Activated T-helper 9 cell treated with anti-CD3 and anti-CD28 coated beads, Interleukin-2, amount 50 U/mL, for 16 hours (primary cell): ENCODE results near the gene CNTROB.
A peak's percentile ranks its signal among the peaks of the same experiment; 100 is the strongest.

ENCODE experiments used
- DNase-seq: peaks from one replicate; pipeline ENCODE4 v3.0.0-alpha.2; 2020; ENCODE audit warnings: low read depth

Gene CNTROB

GRCh38 chr17:7903154-7904103, 28.6 kb upstream of the CNTROB start:
- DNase-seq, result no peak

GRCh38 chr17:7909089-7909488, 22.9 kb upstream of the CNTROB start:
- DNase-seq, result no peak

DNA sequence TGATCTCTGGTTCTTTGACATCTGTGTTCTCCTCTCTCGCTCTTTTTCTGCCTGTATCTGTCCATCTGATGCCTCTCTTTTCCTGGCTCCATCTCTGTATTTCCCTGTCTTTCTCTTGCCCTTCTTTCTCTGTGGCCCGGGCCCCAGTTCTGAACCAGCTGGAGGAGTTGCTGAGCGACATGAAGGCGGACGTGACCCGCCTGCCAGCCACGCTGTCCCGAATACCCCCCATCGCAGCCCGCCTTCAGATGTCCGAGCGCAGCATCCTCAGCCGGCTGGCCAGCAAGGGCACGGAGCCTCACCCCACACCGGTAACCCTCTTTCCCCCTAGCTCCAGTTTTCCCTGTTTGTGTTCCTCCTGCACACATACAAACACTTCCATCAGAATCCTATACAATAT, 21.7 kb upstream of the CNTROB start:
- DNase-seq, result no peak

- DNase-seq, result no peak
These were observed 21.3 kb upstream of the CNTROB start for GRCh38 chr17:7910711-7911110.

DNA sequence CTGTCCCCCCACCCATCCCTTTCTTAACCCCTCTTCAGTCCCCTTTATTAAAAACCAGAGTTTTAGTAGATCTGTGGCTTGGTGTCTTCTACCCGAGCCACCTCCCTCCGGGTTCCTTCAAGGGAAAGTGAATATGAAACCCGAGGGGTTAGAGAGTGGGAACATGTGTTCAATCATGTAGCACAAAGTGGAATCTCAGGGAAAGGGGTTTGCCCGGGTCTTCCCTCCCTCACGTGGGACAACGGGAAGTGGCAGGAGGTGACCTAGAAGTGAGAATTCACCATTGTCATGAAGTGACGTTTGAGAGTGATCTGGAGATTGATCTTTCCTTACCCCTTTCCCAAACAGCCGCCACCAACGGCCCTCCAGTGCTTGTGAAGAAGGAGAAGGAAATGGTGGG, 20.9 kb upstream of the CNTROB start:
- no peak for DNase-seq

DNA sequence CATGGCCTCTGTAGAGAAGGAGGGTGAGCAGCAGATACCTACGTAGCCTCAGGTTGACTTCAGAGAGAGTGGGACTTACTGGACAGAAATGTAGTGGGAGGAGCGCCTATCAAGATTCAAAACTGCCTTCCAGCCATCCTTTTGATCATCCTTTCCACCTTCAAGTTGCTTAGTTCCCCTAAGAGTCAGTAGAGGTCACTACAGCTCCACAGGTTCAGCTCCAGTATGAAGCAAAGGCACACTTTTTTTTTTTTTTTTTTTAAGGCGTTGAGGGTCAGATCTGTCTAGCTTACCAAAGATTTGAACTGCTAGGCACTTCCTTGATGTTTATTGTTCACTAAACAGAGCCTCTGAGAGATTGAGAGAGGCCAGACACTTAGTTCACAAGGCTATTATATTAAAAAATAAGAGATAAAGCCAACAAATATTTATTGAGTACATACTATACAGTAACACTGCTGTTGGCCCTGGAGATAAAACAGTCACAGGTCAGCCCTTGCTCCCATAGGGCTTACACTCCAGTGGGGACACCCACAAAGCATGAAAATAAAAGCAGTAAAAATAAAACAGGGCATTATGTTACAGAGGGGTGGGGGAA, 19.0 kb upstream of the CNTROB start:
- DNase-seq, result no peak

DNA sequence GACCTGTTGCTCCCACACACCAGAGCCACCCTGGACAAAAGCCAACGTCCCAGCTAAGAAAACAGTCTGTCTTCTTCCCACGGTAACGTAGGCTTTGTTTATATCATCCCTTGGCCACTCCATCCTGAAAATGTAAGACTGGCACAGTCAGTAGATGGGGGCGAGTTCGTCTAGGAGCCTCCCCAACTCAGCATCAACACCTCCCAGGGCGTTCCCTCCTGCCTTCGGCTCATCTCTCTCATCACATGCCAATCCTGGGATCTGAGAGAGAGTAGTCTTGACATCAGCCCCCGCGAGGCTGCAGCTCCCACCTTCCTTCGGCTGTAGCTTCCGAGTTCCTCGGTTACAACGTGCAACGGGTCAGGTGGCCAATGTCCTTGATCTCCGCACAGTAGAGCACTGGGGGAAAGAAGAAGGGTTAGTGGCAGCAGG, 16.8 kb upstream of the CNTROB start:
- no peak for DNase-seq

DNA sequence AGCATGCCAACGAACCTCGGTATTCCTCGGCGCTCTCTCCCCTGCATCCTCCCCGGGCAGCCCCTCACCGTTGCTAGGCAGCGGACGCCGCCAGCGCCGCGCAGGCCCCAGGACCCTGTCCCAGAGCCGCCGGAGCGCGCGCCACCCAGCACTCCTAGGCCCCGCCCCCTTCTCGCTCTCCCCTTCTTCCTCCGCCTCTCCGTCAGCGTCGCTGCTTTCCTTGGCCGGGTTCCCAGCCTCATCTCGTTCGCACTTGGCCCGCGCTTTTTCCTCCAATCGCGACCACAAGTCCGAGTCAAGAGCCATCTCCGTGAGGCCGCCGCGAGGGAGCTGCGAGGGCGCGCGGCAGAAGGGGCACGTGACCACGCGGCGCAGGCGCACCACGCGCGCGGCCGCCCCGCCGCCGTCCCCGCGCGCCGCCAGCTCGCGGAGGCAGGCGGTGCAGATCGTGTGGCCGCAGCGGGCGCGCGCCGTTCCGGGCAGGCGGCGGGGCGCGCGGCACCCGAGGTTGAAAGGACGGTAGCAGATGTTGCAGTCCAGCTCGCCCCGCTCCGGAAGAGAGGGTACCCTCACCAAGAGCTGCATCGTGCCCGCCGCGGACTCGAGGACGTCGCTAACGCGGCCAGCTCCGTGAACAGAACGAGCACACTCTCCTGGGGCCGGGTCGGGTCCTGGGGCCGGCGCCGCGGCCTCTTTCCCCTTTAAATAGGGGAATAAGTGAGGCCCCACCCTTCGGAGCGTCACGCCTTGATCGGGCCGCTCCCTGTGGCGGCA, 16.2 kb upstream of the CNTROB start, which contains the start of gene RNF227:
Gene RNF227, minus strand, starts transcription at position 679 of the 774 bp plus-strand sequence. Its CDS starts 94 bp downstream, at position 585.
- DNase-seq, result peak; percentile 76

GRCh38 chr17:7916385-7916682, 15.7 kb upstream of the CNTROB start:
- no peak for DNase-seq

DNA sequence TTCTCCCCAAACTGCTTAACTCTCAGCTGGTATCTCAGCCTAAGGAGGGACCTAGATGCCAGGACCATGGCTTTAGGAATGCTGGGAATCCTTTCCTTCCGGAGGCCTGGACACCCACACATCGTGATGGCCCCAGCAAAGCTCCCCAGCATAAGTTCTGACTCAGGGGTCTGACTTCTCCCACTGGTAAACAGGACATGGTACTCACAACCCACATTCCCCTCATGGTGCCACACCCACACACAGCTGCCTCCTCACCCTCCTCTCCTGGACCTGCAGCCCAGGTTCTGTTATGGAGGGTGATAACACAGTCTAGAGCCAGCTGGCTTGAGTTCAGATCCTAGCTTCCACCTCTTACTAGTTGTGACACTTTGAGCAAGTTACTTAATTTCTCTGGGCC, 15.2 kb upstream of the CNTROB start:
- no peak for DNase-seq

DNA sequence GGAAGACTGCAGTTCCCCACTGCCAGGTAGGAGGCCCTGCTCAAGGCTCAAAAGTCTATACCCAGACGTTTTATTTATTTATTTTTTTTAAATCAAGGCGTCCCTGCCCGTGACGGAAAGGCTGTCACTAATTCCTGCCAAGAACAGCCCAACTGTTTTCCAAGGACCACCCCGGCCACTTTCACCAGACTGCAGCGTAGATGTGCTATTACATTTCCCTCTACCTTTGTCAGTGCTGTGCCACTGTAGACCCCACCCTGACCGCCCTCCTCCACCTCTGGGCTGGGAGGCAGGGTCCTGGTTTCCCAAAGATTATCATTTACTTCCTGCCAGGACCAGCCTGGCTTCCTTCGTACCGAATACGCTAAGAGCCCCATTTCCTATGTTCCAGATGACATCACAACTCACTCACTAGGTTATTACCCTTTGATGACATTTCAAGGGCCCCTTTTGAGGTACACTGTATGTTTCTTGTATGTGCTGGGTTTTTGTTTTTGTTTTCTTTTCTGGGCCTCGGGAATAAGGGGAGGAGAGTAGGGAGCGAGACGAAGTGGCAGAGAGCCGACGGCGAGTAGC, 9.6 kb upstream of the CNTROB start:
- no peak for DNase-seq

DNA sequence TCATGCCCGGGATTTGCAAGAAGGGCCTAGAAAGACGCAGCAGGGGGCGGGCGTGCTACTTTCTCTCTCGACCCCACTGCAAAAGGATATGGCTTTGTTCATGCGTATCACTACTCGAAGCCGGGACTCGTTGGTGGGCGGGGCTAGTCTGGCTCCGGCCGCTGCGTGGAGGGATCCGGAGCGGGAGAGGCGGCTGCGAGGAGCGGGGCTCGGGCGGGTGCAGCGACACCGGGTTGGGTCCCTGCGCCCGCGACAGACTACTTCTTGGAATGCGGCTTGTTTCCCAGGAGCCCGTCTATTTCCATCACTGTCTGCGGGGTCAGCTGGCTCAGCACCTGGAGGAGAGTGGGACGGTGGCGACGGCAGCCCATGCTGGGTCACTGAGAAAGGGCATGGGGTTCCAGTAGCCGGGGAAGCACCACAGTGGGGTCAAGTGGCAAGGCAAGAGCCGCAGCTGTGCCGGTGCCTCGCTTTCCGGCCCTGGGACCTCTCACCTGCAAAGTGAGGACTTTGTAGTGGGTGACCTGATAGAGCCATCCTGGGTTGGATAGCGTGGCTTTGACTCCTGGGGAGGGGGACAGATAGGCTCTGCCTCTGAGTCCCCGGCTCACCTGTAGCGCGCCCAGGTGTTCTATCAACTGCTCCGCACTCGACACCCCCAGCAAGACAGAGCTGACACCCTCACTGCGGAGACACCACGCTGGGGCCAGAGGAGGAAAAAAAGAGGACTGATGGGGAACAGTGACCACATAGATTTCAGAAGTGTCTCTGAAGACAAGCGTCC, 9.0 kb upstream of the CNTROB start:
- peak; percentile 69 for DNase-seq

GRCh38 chr17:7927596-7927995, 4.4 kb upstream of the CNTROB start:
- no peak for DNase-seq

GRCh38 chr17:7929158-7930023, 2.6 kb upstream of the CNTROB start, which contains the start of gene KCNAB3:
KCNAB3 (minus strand) TSS chr17:7929856; CDS start chr17:7929435, 421 bp downstream.
- DNase-seq, result peak; percentile 52

DNA sequence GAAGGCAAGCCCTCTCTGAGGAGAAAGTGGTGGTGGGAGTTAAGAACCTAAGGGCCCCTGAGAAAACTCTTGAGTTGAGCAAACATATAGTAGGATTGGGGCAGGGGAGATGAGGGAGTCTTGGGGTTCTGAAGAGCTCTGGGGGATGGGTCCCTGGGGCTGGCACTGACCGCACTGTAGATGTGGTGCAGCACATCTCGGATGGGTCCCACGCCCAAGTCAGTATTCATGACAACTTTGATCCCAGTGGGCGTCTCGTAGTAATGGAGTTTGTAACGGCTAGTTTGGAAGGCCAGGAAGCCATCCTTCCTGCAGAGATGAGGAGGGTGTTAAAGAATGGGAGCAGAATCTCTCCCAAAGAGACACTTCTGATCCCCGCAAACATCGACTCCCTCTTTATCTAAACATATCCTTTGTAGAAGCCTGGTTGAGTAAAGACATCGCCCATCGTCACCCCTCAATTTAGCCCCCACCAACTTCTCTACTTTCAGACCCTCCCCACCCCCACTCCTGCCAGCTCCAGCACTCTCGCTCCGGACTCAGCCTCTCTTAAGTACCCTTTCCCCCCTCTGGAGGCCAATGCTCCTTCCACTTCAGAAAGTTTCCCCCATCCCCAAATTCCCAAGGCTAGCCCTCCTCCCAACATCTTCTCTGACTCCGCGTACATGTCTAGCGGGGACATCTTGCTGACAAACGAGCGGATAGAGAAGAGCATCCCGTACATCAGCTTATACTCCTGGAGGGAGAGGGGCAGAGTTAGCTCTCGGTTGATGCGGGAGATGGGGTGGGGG, 970 bp upstream of the CNTROB start:
- no peak for DNase-seq

DNA sequence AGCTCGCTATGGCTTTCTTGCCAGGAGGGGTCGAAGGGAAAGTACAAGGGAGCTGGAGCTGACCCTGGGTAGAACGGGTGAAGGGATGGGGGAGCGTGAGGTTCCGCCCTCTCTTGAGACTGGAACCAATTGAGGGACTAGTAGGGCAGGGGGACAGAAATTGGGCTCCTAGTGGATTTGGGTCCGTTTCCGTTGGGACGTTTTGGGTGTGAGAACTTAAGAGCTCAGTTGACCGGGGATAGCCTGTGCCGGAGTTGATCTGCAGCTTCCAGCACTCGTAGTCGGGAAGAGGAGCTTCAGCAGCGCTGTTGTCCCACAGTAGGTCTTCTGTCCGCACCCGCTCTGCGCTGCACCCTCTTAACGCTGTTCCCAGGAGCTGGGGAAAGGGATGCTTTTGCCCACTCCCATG, 481 bp downstream of the CNTROB start:
- DNase-seq, result no peak

- no peak for DNase-seq
These were observed 943 bp downstream of the CNTROB start for GRCh38 chr17:7932949-7933348.

DNA sequence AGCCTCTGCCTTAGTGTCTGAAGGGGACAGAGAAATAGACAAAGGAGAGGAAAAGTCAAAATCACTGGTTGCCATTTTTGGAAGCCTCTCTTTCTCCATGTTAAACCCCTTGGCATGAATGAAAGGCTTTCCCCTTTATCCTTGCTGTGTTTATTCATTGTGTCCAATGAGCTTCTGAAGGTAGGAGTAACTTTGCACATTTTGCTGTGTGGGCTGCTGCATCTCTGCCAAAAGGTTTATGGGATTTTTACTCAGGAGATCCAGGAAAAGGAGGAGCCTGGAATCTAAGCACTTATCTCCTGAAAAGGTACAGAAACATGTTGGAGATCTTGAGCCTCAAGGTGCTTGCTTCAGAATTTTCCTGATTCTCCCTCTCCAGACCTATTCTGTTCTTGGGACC, 3.9 kb downstream of the CNTROB start:
- DNase-seq, result no peak

- no peak for DNase-seq
These were observed 8.0 kb downstream of the CNTROB start for GRCh38 chr17:7940034-7940433.

DNA sequence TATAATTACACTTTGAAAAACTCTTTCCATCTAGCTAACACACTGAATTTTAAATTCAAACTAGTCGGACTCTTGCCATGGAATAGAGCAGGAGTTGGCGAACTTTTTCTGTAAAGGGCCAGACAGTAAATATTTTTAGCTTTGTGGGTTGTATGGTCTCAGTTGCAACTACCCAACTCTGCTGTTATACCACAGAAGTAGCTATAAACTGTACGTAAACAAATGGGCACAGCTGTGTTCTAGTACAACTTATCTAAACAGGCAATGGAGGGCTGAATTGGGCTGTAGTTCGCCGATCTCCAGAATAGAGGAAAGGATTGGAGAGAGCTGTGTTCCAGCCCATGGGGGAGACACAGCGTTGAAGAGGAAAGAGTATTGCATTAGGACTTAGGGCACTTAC, 8.7 kb downstream of the CNTROB start:
- no peak for DNase-seq
